Esophagus mucosa (tissue), 1 donor: ENCODE results near the gene TMC3. TPM values are rescaled to one million over a fixed set of nuclear protein-coding genes. Genes with fewer than 3 reads are reported as not detected.

Source experiments
- ATAC-seq: fragments of 200-7000 bp; cut with Tn5 transposase; one replicate; pipeline ENCODE4 v1.9.1; 2020
- total RNA-seq: library from RNA; stranded (reverse); gene quantifications from one replicate; pipeline ENCODE4 v1.2.4, GENCODE V29; 2023
- donor health status: DM: yes; HTN: yes; CAD: no.

TMC3 gene
- total RNA-seq, 1 donor from 2014 or later = not detected

DNA sequence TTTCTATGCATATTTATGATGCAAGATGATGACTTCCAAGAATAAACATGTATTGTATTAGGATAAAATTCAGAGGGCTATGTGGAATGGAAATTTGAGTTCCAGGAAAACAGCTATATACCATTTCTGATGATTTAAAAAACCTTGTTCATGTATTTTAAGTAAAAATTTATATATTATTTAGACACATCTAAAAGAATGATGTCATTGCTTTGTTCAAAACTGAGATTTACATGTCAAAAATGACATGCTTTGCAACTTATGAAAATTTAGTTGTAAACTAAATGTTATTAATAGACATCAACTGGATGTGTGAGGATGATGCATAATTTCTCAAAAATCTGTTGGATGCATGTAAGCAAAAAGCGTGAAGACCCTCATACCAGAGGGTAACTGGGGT is 52.3 kb downstream of the TMC3 start:
- no peak for ATAC-seq

DNA sequence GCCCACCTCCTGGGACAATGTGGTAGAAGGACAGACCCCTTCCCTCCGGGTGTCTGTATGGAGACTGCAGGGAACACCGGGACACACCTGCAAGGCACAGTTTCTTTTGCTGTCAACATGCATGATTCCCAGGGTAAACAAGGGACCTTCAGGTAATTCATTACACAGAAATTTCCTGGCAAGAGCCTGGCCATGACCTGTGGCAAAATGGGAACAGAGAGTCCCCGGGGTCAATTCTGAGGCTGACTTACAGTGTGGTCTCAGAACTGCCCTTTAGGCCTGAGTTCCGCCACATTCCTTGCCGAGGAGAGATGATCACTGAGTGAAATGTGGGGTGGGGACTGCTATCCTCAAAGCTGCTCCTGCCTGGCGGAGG is 56.4 kb downstream of the TMC3 start:
- ATAC-seq = no peak

DNA sequence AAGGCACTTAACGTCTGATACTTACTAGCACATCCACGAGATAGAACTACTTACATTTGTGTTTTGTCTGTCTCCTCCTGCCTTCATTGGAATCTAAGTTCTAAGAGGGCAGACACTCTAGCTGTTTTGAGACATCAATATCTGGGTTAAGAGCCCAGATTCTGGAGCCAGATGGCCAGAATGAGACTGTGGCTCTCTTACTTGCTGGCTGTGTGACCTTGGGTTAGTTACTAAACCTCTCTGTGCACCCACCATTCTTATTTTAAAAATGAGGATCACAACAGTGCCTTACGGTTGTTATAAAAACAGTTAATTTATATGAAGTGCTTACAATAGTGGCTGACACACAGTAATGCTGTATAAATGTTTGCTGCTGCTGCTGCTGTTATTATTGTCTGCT is 57.7 kb downstream of the TMC3 start:
- no peak for ATAC-seq

DNA sequence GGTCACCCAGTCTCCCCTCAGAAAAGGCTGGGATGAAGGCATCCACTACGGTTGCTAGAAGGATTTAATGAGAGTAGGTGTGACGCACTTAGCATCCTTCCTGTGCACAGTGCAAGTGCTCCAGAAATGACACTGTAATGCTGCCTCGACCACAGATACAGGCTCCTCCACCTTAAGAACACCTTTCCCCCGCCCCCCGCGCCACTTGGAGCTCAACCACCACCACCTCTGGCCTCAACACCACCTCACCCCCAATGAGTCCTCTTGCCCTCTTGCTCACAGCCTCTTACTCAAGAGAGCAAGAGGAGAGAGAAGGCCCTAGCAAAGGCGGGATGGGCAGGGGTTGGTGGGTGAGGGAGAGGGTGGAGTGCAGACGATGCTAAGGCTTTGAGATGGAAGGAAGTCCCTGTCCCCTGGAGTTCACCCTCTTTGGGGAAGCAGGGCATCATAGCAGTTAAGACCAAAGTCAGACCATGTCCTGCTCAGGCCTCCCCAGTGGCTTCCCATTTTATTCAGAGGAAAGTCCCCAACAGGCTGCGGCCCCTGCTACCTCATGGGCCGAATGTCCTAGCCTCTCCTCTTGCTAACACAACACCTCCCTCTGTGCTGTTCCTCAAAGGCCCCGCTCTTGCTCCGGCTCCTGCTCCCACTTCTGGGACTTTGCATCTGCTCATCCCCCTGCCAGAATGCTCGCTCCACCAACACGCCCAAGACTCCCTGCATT is 58.4 kb downstream of the TMC3 start:
- no peak for ATAC-seq

DNA sequence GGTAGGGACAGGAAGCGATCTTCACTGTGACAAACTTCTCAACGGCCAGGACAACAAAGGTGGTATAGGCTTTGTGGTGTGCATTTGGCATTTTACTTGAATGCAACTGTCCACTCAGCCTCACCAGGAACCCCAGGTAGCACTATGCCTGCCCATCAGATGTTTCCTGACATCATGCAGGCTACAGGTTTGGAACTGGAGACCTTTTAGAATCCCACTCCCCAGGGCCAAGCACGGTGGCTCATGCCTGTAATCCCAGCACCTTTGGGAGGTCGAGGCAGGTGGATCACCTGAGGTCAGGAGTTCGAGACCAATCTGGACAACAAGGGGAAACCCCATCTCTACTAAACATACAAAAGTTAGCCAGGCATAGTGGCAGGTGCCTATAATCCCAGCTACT is 59.6 kb downstream of the TMC3 start:
- ATAC-seq = no peak

DNA sequence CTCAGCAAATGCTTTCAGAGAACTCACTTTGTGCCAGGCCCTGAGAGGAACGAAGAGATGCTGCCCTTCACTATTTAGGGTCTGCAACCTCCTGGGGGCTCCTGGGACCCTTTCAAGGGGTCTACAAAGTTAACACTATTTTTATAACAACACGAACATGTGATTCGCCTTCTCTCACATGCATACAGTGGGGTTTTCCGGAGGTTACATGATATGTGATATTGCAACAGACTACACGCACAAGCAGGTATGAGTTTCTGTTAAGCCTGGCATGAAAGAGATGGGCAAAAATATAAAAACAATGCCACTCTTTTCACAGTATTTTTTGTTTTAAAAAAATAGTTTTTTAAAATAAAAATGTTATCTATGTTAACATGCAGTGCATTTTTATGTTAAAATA is 60.3 kb downstream of the TMC3 start:
- ATAC-seq = no peak

DNA sequence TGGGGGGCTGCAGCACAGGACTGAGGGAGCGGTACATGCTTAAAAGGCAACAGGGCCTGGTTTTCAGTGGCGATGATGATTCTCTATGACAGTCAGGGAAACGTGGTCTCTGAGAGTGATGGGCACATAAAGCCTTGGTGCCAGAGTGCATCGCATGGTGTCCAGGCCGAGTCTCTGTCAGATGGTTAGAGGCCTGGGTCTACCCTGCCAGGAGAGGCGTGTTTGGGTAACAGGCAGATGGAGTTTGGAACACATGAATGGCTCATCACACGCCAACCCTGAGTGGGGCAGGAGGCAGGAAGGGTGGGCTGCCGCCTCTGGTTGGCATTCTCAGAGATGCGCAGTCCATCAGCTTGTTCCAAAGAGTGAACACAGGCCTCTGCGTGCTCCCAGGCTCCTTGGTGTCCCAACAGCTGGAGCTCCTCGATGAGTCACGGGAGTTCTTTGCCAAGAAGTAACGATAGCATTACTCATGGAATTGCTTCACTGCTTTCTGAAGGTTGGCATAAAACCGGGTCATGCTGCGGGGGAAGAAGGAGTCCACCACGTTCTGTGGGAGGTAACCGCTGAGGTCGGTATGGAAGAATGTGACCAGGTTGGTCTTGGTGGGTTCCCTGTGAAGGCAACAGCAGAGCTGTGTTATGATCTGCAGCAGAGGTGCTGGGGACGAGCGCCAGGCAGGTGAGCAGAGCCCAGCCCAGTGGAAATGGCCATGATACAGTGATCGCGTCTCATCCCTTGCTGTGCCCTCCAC is 61.0 kb downstream of the TMC3 start:
- ATAC-seq = peak; percentile 88

DNA sequence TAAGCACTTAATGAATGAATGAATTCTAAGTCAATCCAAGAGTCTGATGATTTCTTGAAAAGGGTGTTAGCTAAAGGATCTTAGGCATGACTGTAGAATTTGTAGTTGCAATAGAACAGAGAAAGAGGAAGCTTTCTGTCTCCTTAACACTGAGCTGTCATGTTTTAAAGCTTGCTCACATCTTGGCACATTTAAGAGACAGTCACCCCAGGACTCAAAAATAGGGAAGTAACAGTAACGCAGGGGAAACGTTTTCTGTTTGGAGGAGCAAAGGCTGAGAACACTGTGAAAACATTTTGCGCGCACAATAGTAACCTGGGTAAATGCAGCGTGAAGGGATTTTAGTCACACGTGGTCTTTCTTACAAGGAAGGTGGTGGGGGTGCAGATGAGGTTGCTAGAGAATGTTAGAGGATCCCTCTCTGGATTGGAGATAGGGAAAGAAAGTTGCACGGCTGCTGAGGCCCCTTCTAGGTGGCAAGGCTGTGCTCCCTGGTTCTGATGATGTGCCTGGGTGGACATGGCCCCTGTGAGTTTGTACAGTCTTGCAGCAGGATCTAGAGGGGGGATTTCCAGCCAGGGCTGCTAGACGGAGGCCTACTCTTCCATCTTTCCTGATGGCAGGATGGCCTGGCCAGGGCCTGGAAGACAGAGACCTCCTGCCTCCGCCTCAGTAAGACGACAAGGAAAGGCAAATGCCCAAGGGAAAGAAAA is 62.1 kb downstream of the TMC3 start:
- ATAC-seq = peak; percentile 11

DNA sequence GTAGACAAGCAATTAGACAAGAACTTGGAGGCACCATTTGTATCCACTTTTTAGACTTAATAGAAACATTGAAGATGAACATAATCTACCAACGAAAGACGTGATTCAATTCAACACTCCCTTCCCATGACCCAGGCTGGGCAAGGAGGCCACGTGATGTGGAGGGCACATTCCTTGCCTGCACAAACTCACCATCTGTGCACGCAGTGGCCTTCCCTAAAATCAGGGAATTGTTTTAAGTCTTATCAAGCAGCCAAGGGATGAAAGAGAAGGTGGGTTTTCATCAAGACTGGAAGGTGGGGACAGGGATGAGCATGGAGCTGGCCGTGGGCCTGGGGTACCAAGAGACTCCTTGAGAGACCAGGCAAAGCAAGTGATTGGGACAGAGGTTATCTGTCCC is 63.5 kb downstream of the TMC3 start:
- no peak for ATAC-seq

DNA sequence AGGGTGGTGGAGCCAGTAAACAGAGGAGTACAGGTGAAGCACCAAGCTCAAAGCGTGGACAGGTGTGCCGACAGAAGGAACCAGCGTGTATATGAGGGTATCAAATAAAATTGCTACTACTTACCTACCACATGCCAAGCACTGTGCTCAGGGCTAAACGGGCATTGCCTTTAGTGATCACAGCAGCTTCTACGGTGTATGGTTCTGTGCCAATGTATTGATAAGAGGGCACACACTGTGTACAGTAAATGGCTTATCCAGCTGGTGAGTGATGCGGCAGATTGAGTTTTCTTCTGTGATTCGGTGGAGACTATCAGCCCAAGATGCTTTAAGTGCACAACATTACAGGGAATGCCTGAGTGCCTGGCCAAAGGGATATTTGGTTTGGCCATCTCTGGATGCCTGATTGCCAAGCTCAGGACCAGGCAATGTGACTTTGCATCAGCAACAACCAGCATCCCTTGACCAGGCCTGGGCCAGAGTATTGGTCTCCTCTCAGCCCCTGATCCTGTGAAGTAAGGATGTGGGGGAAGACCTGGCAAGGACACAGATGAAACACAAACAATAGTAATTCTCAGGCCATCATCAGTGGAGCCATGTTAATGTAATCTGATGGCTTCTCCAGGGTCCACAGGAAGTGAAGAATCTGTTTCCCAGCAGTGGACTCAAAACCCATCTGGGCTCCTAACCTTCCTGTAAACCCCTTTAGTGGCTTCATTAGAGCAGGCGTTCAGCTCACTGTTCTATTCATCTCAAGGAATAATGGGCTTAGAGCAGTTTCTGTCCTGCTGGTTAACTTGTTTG is 64.2 kb downstream of the TMC3 start:
- ATAC-seq = no peak

DNA sequence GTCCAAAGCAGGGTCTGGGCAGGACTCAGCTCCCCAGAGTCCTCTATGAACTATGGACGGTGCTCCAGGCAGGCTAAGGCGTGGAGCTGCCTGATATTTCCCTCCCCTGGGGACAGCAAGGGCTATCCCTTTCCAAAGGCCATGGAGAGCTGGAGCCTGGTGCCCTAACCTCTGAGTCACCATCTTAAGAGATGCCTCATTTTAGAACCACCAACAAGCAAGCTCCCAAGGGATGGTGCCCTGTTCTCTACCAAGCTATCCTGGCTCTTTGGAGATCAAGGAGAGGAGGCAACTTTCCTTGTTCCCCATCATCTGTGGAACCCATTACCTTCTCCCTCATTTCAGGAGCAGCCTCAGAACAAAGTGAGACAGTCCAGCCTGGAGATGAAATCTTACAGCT is 65.8 kb downstream of the TMC3 start:
- ATAC-seq = no peak

DNA sequence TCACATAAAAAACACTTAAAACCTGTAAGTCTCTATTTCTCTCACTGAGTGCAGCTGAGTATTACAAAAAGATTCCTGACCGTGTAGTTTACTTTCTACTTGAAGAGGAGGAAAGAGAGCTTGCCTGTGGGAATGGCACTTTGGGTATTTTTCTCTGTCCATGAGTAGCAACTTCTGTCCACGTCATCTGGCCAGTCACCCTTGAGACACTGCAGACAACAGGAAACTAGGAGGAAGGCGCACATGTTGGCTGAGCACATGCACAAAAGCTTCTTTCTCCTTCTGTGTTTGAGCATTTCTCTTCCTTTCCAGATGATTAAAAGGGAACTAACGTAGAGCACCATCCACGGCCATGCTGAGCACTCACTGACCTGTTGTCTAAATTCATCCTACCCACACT is 69.8 kb downstream of the TMC3 start:
- ATAC-seq = peak; percentile 39

DNA sequence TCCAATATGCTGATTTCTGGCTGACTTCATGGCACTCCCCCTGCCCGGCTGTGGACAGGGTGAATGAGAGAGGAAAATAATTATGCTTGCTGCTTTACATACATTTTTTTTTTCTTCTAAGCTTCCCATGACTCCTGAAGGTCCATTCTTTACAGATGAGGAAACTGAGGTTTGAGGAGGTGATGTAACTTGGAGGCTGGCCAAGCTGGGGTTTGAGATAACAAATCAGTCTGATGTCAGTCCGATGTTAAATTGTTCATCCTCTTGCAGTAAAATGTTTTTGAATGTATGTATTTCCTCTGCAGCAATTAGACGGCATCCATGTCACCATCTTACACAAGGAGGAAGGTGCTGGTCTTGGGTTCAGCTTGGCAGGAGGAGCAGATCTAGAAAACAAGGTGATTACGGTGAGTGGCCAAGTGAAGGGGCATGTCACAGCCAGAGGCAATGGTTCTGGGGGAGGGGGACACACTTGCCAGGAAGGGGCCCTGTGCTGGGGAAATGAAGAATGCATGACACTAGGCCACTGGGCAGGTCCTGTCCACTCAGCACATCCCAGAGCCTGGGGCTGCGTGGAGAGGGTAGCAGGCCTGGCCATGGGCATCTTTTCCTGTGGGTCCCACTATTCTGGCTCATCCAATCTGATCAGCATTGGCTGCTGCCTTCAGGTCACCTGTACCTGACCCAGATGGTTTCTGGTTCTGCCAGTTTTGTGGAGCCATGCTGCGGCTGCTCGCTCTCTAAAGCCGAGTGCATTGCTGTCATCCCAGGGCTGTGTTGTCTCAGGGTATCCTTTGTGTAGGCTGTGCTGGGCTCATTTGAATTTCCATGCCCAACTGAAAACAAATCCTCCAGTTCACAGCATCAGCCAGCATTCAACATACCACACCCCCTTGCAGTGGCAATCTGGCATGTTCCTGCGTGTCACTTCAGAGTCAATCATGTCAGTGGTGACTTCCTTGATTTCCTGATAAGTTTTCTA is 70.5 kb downstream of the TMC3 start:
- peak; percentile 82 for ATAC-seq

DNA sequence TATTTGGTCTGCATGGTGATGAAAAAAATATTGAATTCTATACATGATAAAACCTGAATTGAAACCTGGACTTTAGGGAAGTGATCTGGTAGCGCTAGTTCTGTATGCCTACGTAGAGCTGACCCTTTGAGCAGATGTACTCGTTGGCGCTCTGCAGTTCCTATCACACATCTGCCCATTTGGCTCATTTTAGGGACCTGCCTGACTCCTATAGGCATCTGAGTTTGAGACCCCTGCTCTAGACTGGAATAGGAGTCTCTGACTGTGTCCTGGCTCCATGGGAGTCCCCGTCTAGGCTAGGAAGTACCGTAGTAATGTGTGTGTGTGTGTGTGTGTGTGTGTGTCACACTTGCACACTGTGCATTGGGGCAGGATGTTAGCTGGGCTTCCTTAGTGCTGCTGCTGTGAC is 71.3 kb downstream of the TMC3 start:
- ATAC-seq = no peak

DNA sequence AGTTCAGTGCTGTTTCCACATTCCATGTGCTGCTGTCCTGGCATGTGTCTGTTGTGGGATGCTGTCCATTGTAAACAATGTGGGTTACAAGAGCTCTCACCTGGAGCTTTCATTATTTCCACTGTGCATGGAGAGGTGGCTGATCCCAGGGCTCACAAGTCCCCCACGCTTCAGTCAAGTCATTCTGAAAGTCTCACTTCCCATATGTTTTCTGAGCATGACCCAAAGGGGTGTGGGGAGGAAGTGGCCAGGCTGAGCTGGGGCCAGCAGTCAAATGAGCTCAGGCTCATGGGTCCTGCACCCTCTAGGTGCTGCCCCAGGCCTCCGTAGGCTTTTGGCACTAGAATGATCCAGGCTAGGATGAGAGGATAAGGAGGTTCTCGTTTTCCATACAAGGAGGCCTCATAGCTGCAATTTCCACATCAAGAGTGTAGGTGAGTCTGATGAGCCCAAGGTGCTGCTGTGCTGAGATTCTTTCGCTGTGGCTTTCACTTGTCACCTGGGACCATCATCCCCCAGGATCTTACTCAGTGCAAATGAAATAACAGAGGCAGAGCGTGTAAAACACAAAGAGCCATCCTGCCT is 72.1 kb downstream of the TMC3 start:
- peak; percentile 22 for ATAC-seq

DNA sequence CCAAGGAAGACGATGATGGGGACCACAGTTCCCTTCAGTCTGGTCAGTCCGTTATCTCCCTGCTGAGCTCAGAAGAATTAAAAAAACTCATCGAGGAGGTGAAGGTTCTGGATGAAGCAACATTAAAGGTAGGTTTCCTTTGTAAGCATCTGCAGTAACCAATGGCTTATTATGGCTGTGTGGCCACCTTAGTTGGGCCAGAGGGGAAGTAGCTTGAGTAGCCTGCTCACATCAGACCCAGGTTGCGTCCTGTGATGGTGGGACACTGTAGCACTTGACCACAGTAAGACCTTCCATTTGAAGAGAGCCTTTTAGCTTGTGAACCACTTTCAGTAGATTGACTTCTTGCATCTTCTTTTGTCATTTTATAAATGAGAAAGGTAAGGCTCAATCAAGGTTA is 72.6 kb downstream of the TMC3 start:
- ATAC-seq = no peak

DNA sequence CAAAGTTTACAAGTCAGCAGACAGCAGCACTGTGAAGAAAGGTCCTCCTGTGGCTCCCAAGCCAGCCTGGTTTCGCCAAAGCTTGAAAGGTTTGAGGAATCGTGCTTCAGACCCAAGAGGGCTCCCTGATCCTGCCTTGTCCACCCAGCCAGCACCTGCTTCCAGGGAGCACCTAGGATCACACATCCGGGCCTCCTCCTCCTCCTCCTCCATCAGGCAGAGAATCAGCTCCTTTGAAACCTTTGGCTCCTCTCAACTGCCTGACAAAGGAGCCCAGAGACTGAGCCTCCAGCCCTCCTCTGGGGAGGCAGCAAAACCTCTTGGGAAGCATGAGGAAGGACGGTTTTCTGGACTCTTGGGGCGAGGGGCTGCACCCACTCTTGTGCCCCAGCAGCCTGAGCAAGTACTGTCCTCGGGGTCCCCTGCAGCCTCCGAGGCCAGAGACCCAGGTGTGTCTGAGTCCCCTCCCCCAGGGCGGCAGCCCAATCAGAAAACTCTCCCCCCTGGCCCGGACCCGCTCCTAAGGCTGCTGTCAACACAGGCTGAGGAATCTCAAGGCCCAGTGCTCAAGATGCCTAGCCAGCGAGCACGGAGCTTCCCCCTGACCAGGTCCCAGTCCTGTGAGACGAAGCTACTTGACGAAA is 74.3 kb downstream of the TMC3 start:
- ATAC-seq = no peak

DNA sequence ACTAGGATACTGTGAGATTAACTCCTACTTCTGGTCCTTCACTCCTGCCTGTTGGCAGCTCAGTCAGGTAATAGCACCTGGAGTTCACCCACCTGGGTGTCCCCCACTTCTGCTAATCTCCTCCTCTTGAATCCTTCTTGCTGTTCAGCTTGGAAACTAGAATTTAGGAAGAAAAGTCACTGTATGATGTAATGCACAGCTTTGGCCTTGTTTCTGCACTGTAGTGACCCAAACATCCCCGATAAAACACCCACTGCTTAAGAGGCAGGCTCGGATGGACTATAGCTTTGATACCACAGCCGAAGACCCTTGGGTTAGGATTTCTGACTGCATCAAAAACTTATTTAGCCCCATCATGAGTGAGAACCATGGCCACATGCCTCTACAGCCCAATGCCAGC is 74.9 kb downstream of the TMC3 start:
- no peak for ATAC-seq

DNA sequence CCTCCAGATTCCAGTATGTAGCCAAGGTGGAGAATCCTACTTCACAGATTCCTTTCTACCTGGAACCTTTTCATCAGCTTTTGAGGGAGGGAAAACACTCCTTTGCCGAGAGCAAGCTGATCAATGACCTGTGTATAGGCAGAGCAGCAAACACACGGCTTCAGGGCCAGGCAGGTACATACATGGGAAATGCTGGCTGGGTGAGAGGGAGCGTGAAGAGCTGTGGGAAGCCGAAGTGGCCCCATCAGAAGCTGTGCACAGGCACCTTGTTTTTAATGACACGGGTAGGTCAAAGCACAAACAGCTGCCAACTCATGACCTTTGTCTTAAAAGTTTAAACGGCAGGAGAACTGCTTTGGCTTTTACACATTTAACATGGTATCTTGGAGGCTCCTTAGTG is 75.4 kb downstream of the TMC3 start:
- ATAC-seq = no peak
